GM19035 (cell line): ENCODE data around the gene CYP4A22.
"Not testable (repeated sequence)": the region's sequence is repeated elsewhere in the genome, so short reads cannot be mapped to it uniquely, and the experiment has no call there.

Experiments
- ATAC-seq: cut with Tn5 transposase; IDR thresholded peaks from one replicate; pipeline ENCODE4 v1.9.1; 2021; ENCODE audit not compliant: unreplicated experiment

The CYP4A22 gene

GRCh38 chr1:47184822-47185677 lies 47.8 kb downstream of the CYP4A22 start:
- ATAC-seq = no peak

GRCh38 chr1:47186267-47187185 lies 49.3 kb downstream of the CYP4A22 start:
- no peak for ATAC-seq

DNA sequence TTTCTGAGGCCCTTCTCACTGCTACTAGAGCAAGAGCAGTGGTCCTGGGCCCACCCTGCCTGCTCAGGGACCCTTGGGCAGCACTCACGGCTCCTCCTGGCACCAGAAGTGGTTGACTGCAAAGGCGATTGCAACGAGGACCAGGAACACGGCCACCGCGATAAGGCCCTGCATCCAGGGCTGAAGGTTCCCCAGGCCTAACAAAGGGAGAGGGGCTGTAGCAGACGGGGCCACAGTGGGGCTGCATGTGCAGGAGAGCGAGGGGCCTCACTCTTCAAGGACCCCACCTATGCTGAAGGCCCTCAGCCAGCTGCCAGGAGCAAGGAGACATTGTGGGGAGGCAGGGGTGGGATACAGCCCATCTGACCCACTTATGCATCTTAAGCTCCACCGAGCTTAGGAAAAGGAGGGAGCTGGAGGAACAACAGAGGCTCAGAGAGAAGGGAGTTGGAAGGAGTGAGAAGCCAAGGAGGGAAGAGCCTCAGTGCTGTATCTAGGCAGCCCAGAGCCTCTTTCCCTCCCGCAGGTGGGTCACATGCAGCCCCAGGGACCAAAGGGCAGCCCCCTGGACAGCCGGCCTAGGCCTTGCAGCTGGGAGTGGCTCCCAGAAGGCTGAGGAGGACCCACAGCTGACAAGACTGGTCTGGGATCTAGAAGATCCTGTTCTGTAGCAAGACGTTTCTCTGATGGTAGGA lies 50.1 kb downstream of the CYP4A22 start:
- no peak for ATAC-seq

DNA sequence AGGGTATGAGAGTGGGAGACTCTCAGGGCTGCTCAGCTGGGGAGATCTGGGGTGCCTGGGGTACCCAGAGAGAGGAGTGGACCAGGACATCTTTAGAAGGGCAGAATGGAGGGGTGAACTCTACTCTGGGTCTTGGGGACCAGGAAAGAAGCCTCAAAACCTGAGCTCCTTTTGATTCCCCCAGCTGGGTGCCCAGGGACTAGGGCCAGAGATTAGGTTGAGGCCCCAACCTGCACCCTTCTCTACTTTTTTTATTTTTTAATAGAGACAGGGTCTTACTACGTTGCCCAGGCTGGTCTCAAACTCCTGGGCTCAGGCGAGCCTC lies 50.6 kb downstream of the CYP4A22 start:
- ATAC-seq = no peak

DNA sequence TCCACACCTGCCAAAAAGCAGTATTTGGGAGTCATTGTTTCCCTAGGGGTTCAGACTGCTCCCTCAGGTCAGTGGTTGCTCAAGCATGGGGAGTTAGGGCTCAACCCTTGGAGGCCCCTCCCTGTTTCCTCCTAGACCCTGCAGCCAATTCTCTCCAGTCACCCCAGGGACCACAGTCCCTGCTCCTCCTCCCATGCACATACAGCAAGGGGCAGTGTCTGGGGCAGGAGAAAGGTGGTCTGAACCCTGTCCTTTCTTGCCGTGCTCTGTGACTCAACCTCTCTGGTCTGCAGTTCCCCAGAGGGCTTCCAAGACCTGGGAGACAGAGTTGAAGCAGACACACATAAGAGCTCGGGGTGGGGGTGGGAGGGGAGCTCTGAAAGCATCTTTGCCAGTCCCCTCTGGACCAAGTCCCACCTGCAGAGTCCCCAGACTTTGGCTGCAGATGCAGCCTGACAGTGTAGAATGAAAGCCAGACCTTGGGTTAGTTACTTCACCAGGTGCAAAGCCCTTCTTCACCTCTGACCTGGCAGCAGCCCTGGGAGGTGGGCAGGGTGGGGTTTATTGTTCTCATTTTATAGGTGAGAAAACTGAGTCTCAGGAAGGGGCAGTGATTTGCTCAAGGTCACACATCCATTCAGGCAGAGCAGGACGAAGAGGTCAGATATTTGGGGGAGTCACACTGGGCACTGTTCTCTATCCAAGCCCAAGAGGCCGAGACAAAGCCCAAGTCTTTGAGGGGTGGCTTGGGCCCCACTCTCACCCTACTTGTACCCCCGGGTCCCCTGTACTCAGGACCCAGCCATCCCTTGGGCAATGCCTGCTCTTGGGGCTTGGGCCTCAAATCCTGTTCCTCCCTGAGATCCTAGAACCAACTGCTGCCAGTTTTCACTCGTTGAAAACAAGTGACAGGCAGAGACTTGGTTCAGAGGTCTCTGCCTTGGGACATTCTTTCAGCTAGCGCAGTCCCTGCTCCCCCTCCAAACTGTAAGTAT lies 51.8 kb downstream of the CYP4A22 start:
- ATAC-seq = no peak

- no peak for ATAC-seq
Measured at GRCh38 chr1:47189844-47190508, 52.7 kb downstream of the CYP4A22 start, which contains the start of gene PDZK1IP1. Gene PDZK1IP1 (minus strand): TSS chr1:47190036. CDS start chr1:47189932, 104 bp downstream.

GRCh38 chr1:47190509-47190855 lies 53.2 kb downstream of the CYP4A22 start:
- ATAC-seq = no peak

DNA sequence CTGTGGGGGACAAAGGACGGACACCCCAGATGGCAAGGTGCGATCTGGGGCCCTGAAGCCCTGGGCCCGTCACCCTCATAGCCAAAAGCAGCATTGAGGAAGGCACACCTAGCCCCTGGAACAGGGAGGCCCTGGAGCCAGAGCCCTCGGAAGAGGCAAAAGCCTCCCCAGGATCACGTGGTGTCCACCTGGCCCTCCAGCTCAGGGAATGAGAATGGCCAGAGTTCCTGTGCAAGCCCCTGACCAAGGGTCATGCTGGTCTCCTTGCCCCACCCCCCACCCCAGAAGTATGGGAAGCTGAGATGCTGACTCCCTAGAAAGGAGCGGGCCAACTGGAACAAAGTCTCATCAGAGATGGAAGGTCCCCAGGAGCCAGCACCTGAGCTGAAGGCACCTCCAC lies 53.6 kb downstream of the CYP4A22 start:
- no peak for ATAC-seq

GRCh38 chr1:47191940-47192457 lies 54.8 kb downstream of the CYP4A22 start:
- ATAC-seq = no peak

DNA sequence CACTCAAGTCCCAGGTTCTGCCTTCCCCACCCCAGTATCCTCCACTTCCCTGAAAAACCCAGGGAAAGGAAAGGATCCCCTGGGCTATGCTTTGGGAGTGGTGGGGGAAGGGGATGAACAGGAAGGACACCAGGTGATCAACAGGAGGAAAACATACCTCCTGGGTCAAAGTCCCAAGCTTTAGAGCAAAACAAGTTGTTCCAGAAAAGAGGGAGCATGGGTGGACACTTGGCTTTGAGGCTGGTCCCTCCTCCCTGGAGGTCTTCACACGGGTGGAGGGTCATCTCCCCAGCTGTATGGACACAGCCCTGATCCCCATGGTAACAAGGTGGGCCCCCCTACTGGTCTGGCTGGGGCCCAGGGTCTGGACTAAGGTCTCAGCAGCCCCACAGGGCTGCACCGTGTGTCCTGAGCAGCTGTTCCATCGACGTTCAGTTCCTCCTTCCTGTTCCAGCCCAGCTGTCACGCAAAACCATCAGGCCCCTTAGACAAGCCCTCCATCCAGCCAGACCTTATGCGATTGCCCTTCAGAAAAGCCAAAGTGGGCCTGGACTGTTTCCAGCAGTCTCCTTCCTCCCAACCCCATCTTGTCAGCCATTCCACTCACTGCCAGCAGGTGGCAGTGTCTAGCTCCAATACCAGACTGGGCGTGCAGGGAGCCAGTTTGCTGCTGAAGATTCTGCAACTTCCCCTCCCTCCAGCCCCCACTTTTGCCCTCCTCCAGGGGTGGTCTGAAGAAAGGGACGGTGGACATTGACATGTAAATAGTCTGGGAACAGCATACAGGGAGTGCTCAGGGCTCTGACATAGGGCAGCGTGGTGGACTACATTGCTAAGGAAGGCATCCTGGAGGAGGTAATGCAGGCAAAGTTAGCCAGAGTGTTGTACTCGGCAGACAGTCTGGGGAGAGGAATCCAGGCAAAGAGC lies 55.5 kb downstream of the CYP4A22 start:
- peak; percentile 74 for ATAC-seq

DNA sequence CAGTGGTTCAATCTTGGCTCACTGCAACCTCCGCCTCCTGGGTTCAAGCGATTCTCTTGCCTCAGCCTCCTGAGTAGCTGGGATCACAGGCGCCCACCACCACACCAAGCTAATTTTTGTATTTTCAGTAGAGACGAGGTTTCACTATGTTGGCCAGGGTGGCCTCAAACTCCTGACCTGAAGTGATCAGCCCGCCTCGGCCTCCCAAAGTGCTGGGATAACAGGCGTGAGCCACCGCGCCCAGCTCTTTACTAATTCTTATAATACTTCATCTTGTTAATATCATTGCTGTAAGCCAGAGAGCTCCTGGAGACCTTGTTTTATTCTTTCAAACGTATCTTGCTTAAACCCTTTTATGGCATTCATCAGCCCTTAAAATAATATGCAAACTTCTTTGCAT lies 56.3 kb downstream of the CYP4A22 start:
- ATAC-seq = not testable (repeated sequence)

- no peak for ATAC-seq
Measured at GRCh38 chr1:47194311-47194710, 57.1 kb downstream of the CYP4A22 start.

DNA sequence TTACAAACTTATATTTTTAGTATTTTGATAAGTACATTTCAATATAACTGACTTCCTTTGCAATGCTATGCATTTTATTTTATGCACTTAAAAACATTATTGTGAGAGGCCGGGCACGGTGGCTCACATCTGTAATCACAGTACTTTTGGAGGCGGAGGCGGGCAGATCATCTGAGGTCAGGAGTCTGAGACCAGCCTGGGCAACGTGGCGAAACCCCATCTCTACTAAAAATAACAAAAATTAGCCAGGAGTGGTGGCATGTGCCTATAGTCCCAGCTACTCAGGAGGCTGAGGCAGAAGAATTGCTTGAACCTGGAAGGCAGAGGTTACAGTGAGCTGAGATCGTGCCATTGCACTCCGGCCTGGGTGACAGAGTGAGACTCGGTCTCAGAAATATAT lies 58.7 kb downstream of the CYP4A22 start:
- ATAC-seq = not testable (repeated sequence)

GRCh38 chr1:47196622-47197021 lies 59.4 kb downstream of the CYP4A22 start:
- ATAC-seq = no peak

GRCh38 chr1:47198214-47198613 lies 61.0 kb downstream of the CYP4A22 start:
- no peak for ATAC-seq
